ENCODE measurements around the gene CFLAR. TPM values are rescaled to one million over a fixed set of nuclear protein-coding genes. Genes with fewer than 3 reads are reported as not detected.

The CFLAR gene
- total RNA-seq, 1 experiment from 2014 or later = 70.1 TPM

DNA sequence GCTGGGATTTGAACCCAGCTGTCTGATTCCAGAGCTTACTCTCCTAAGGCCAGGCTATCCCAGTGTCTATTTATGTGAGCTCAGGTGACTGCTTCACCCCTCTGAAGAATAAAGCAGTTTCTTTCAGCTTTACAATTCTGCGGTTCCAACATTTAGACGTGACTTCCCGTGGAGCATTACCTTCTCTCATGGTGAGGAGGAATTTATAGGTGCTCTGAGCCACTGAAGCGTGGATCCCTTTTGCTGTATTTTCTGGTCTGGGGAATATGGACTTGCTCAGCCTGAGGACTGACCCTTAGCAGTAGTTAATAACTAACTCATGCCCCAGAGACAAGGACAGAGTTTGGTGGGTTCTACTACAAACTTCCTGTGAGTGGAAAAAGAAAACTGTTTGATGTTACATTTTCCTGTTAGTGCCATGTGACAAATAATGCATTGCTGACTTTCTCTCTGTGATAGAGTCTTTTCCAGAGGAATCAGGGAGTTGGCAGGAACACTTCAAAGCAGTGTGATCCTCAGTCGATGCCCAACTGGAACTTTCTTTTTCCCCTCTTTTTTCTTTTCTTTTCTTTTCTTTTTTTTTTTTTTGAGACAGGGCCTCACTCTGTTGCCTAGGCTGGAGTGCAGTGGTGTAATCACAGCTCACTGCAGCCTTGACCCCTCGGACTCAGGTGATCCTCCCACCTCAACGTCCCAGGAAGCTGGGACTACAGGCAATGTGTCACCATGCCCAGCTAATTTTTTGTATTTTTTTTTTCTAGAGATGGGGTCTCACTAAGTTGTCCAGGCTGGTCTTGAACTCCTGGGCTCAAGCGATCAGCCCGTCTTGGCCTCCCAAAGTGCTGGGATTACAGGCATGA lies 88.9 kb downstream of the CFLAR start:
- no peak for DNase-seq (ENCODE audit: extremely low read depth, low read depth)

DNA sequence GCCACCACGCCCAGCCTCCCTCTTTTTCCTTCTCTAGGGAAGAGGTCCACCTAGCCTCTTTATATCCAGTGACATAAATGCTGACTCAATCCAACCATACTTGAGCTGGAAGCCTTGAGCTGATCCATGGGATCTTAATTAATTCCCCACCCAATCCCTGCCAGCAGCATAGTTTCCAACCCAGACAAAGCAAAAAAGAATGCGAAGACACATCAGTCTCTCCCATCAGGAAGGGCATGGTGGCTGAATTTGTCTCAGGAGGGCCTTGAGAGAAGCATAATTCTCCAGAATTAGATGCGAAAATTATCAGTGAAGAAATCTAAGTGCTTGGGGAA lies 89.5 kb downstream of the CFLAR start:
- DNase-seq (ENCODE audit: extremely low read depth, low read depth) = no peak

DNA sequence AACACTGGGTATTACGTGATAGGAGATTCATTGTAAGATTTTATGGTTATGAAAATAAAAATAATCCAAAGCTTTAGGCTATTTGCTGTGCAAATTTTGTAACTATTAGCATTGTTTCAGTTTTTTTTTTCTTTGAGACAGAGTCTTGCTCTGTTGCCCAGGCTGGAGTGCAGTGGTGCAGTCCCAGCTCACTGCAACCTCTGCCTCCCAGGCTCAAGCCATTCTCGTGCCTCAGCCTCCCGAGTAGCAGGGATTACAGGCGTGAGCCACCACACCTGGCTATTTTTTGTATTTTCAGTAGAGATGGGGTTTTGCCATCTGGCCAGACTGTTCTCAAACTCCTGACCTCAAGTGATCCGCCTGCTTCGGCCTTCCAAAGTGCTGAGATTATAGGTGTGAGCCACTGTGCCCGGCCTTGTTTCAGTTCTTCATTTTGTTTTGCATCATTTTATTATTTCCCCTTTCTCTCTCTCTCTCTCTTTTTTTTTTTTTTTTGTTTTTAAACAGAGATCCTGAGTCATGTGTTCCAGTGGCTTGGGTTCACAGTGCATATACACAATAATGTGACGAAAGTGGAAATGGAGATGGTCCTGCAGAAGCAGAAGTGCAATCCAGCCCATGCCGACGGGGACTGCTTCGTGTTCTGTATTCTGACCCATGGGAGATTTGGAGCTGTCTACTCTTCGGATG lies 92.7 kb downstream of the CFLAR start:
- DNase-seq (ENCODE audit: extremely low read depth, low read depth) = no peak

- no peak for DNase-seq (ENCODE audit: extremely low read depth, low read depth)
These were observed 100.0 kb downstream of the CFLAR start for GRCh38 chr2:201215963-201216362.

DNA sequence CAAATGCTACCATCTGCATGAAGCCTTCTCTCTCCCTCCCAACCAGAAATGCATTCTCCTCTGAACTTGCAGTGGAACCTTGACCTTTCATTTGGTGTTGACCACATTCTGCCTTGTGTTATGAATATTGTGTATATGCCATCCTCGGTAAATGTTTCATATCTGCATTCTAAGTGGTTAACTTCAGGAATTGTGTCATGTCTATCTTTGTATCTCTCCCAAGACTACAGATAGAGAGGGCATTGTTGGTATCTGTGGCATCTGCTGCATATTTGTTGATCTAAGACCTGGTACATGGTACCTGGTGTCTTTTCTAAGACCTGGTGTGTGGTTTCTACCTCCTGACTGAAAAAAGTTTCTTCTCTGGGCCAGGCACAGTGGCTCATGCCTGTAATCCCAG lies 101.0 kb downstream of the CFLAR start:
- no peak for DNase-seq (ENCODE audit: extremely low read depth, low read depth)

- DNase-seq (ENCODE audit: extremely low read depth, low read depth) = no peak
These were observed 102.8 kb downstream of the CFLAR start for GRCh38 chr2:201218780-201219179.

DNA sequence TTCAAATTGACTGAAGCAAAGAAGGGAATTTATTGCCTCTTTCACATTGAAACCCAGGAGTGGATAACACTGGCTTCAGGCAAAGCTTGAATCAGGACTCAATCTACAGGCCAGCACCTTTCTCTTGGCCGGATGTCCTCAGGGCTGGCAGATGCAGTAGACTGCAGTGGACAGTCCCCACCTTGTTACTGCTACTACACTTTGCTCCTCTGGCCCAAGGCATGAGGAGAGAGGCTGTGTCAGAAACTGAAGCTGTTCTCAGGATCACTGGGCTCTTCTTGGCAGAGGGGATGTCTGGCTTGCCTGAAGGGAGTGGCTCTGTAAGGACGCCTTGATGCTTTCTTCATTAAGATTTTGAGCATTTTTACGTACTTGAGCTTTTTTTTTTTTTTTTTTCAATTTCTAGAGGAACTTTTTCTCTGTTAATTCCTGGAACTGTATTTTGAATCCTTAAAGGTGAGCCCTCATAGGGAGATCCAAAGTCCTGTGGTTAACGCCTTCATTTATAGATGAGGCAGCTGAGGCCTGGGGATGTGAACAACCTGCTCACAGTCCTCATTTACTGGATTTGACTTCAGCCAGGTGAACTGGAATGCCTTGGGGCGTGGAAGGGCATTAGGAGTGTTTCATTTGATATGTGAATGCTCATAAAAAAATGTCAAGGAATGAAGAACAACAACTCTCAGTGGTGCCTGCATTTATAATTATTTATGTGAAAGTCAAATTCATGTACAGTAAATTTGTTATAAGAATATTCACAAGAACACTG lies 103.5 kb downstream of the CFLAR start:
- no peak for DNase-seq (ENCODE audit: extremely low read depth, low read depth)

DNA sequence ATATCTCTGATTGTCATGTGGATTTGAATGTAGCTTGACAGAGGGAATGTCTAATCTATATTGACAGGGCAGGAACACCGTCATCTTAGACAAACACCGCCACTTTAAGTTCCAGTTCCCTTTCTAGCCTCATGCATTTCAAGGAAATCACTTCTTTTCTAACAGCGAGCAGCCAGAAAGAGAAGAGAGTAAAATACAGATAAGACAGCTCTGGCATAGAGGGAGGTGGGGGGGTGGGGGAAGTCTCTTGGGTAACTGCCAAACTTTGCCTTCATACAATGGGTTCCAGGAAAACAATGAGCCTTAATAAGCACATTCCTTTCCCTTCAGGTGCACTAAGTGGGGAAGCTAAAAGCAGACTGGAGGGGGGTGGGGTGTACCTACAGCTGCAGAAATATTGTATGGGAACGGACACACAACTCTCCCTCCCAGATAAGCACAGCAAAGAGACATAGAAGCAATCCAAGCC lies 104.2 kb downstream of the CFLAR start:
- no peak for DNase-seq (ENCODE audit: extremely low read depth, low read depth)

DNA sequence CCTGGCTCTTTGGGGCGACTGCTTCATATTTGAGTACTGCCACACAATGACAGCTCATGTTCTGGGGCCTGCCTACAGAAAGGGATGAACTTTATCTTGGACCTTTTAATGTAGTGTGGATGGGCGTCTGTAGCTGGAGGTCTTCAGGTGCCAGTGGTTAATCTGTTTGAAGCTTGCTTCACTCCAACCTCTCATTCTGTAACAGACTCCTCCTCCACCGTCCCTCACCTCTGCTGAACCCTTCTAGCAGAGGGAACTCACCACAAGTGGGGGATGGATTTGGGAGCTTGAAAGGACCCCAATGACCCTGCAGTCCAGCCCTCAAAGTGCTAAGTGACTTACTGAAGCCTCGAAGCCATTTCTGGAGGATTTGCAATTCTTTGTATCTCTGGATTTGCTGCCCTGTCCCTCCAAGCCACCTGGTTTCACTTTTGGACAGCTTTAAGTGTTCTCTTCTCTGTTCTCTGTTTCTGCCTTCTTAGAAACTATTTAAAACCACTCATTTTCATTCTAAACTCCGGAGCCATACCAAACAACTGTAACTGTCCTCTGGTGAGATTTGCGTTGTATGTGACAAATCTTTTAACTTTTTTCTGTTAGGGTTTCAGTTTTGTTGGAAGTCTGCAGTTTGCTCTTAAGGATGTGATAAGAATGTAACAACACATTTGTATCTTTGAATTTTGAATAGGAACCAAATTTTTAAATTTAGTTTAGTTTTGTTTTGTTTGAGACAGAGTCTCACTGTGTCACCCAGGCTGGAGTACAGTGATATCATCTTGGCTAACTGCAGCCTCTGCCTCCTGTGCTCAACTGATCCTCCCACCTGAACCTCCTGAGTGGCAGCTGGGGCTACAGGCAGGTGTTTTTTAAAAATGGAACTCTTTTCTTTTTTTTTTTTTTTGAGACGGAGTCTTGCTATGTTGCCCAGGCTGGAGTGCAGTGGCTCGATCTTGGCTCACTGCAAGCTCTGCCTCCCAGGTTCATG lies 107.4 kb downstream of the CFLAR start:
- DNase-seq (ENCODE audit: extremely low read depth, low read depth) = no peak

Small RNA genes within 50 kb of the gene (small RNA-seq; reads per million reads assigned to genes)
- gene AC007283.2 (0 reads per million in 2 experiments), gene MTND4LP13 (0 to 0.06 reads per million in 2 experiments), gene RNU6-1206P (0 reads per million in 2 experiments), gene RNU7-45P (0 reads per million in 2 experiments)

Other genes with a start within 250 kb of the CFLAR start
- gene PPIL3, start 227.1 kb upstream of the CFLAR start, total RNA-seq (2014; rRNA removed; shearing (Covaris generic)) = 86.8 and 102 TPM in 2 replicates
- gene NIF3L1, start 226.8 kb upstream of the CFLAR start, total RNA-seq (2014; rRNA removed; shearing (Covaris generic)) = 75.4 and 83.8 TPM in 2 replicates
- gene ORC2, start 152.5 kb upstream of the CFLAR start, total RNA-seq (2014; rRNA removed; shearing (Covaris generic)) = 28.4 and 30.9 TPM in 2 replicates
- gene HYCC2, start 44.5 kb upstream of the CFLAR start, total RNA-seq (2014; rRNA removed; shearing (Covaris generic)) = 6.6 and 8.6 TPM in 2 replicates
- gene NDUFB3, start 44.2 kb upstream of the CFLAR start, total RNA-seq (2014; rRNA removed; shearing (Covaris generic)) = 106 and 123 TPM in 2 replicates
- gene CASP10, start 67.0 kb downstream of the CFLAR start, total RNA-seq (2014; rRNA removed; shearing (Covaris generic)) = 12.7 and 13.0 TPM in 2 replicates
- 83.9 and 85.8 TPM in 2 replicates for gene CASP8, start 144.4 kb downstream of the CFLAR start, total RNA-seq (2014; rRNA removed; shearing (Covaris generic))
- 0.45 and 2.1 TPM in 2 replicates for gene FLACC1, start 241.2 kb downstream of the CFLAR start, total RNA-seq (2014; rRNA removed; shearing (Covaris generic))